HepG2 (cell line): ENCODE results near the gene TNXB. TPM values are rescaled to one million over a fixed set of nuclear protein-coding genes. Genes with fewer than 3 reads are reported as not detected.

Source experiments
- MED13 ChIP-seq: sonication (generic); formaldehyde crosslinking; IDR thresholded peaks from 2 replicates; pipeline ENCODE4 v1.5.0; 2020; ENCODE audit warnings: missing genetic modification reagents
- RBM39 ChIP-seq: fragments of 200-400 bp; formaldehyde crosslinking; IDR thresholded peaks from one replicate; pipeline ENCODE4 v1.6.1; 2018; ENCODE audit warnings: antibody characterized with exemption, mild to moderate bottlenecking, low read depth, low read length; ENCODE audit not compliant: poor library complexity, severe bottlenecking
- SKI ChIP-seq: fragments of 450-650 bp; IDR thresholded peaks from one replicate; pipeline ENCODE4 v1.6.1; 2018; ENCODE audit warnings: mild to moderate bottlenecking; ENCODE audit not compliant: partially characterized antibody
- TGIF2 ChIP-seq: IDR thresholded peaks from 2 replicates; pipeline ENCODE4 v1.6.1; 2016; ENCODE audit warnings: control low read depth, missing compliant biosample characterization
- TSC22D2 ChIP-seq: sonication (generic); formaldehyde crosslinking; IDR thresholded peaks from 2 replicates; pipeline ENCODE4 v1.5.1; 2020; ENCODE audit warnings: missing genetic modification reagents, mild to moderate bottlenecking, borderline replicate concordance
- WIZ ChIP-seq: sonication (generic); formaldehyde crosslinking; IDR thresholded peaks from 2 replicates; pipeline ENCODE4 v1.5.1; 2020; ENCODE audit warnings: mild to moderate bottlenecking, missing genetic modification reagents
- ZC3H13 ChIP-seq: sonication (generic); formaldehyde crosslinking; IDR thresholded peaks from 2 replicates; pipeline ENCODE4 v1.8.1; 2023; ENCODE audit warnings: mild to moderate bottlenecking, missing genetic modification reagents, moderate library complexity
- ZNF292 ChIP-seq: sonication (generic); formaldehyde crosslinking; IDR thresholded peaks from 2 replicates; pipeline ENCODE4 v1.8.1; 2022; ENCODE audit warnings: mild to moderate bottlenecking, low read depth, missing genetic modification reagents, borderline replicate concordance
- ZNF558 ChIP-seq: sonication (generic); formaldehyde crosslinking; IDR thresholded peaks from 2 replicates; pipeline ENCODE4 v1.9.0; 2022; ENCODE audit warnings: mild to moderate bottlenecking, missing genetic modification reagents, borderline replicate concordance
- polyA plus RNA-seq, 8 experiments: library from polyadenylated mRNA; depleted of rRNA in 3 of 8; stranded (reverse) in 7 of 8; unstranded in 1 of 8; fragments of >200 nt; fragmentation: Illumina TruSeq in 4 of 8; extraction: Trizol in 4 of 8; gene quantifications; 2 replicates each; pipeline versions ENCODE4 v1.2.1 to v1.2.3, GENCODE V29; 2011 to 2016; ENCODE audit warnings: low read depth in 4 of 8, missing spikeins in 1 of 8, mixed read lengths in 1 of 8; ENCODE audit not compliant: insufficient read depth in 1 of 8
- total RNA-seq, 5 experiments: library from RNA; depleted of rRNA; stranded (reverse); fragments of >200 nt; fragmentation: Illumina TruSeq; extraction: Trizol; gene quantifications; 2 replicates each; pipeline ENCODE4 v1.2.3, GENCODE V29; 2016; ENCODE audit warnings: low read depth in 1 of 5
- TF ChIP-seq, protein P1 (sequence below): sonication (generic); formaldehyde crosslinking; IDR thresholded peaks from 2 replicates; pipeline ENCODE4 v1.9.0; 2021; ENCODE audit warnings: missing genetic modification reagents, borderline replicate concordance
- TF ChIP-seq, protein P2 (sequence below): sonication (generic); formaldehyde crosslinking; IDR thresholded peaks from 2 replicates; pipeline ENCODE4 v1.5.0; 2020; ENCODE audit warnings: missing genetic modification reagents
- TF ChIP-seq, protein P3 (sequence below): IDR thresholded peaks from 2 replicates; pipeline ENCODE4 v1.6.1; 2016; ENCODE audit warnings: low read depth, control low read depth
- TF ChIP-seq, protein P4 (sequence below): sonication (generic); formaldehyde crosslinking; IDR thresholded peaks from 2 replicates; pipeline ENCODE4 v1.4.0; 2020; ENCODE audit warnings: missing genetic modification reagents, borderline replicate concordance
- TF ChIP-seq, protein P5 (sequence below): sonication (generic); formaldehyde crosslinking; IDR thresholded peaks from 2 replicates; pipeline ENCODE4 v1.5.0; 2020; ENCODE audit warnings: mild to moderate bottlenecking, missing genetic modification reagents, borderline replicate concordance

TNXB gene
- total and polyA plus RNA-seq, 2 of the 13 experiments (the other 11 are each of a cell fraction or from before 2014, with no cell fraction given), result 1.6 to 2.7 TPM

DNA sequence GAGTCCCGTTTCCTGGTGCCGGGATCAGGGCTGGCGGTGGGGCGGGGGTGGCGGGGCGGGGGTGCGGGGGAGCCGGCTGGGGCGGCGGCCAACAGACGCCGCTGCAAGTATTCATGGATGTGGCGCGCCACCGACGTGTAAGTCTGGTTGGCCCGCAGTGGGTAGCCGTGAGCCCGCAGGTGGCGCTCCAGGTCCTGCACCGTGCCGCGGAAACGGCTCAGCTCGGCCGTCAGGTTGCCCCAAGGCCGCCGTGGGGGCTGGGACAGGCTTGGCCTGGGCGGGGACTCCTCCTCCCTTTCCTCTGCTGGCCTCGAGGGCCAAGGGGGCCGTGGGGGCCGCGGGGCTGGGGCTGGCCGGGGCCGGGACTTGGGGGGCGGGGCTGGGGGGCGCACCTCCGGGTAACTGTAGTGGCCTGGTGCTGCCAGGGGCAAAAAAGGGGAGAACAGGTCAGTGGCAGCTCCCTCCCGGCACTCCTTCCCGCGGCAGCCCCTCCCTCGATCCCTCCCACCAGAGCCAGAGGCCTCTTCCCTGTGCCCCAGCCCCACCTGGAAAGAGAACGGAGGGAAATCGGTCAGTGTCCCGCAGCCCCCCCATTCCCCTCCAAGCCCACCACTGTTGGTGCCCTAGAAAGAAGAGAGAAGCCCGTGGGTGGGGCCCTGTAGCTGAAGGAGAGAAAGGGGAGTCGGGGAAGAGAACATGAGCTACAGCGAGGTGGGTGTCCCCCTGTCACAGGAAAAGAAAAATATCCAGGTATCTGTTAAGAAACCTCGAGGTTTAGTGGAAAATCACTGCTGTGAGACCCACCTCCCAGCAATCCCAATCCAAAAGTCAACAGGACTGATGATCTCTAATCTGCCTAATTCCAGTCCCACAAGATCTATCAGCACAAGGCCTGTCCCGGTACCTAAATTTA is 21.3 kb downstream of the TNXB start (continued):
- TF ChIP-seq, protein P1, sequence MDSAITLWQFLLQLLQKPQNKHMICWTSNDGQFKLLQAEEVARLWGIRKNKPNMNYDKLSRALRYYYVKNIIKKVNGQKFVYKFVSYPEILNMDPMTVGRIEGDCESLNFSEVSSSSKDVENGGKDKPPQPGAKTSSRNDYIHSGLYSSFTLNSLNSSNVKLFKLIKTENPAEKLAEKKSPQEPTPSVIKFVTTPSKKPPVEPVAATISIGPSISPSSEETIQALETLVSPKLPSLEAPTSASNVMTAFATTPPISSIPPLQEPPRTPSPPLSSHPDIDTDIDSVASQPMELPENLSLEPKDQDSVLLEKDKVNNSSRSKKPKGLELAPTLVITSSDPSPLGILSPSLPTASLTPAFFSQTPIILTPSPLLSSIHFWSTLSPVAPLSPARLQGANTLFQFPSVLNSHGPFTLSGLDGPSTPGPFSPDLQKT (CRISPR knock-in tag), result no peak
- TF ChIP-seq, protein P2, sequence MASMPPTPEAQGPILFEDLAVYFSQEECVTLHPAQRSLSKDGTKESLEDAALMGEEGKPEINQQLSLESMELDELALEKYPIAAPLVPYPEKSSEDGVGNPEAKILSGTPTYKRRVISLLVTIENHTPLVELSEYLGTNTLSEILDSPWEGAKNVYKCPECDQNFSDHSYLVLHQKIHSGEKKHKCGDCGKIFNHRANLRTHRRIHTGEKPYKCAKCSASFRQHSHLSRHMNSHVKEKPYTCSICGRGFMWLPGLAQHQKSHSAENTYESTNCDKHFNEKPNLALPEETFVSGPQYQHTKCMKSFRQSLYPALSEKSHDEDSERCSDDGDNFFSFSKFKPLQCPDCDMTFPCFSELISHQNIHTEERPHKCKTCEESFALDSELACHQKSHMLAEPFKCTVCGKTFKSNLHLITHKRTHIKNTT, result no peak
- TF ChIP-seq, protein P3, sequence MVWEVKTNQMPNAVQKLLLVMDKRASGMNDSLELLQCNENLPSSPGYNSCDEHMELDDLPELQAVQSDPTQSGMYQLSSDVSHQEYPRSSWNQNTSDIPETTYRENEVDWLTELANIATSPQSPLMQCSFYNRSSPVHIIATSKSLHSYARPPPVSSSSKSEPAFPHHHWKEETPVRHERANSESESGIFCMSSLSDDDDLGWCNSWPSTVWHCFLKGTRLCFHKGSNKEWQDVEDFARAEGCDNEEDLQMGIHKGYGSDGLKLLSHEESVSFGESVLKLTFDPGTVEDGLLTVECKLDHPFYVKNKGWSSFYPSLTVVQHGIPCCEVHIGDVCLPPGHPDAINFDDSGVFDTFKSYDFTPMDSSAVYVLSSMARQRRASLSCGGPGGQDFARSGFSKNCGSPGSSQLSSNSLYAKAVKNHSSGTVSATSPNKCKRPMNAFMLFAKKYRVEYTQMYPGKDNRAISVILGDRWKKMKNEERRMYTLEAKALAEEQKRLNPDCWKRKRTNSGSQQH (CRISPR knock-in tag), result no peak
- TF ChIP-seq ZNF558 (peak; percentile 63; the same call in 1 of the 2 replicates), ZC3H13 (no peak), MED13 (CRISPR knock-in tag) (no peak), TSC22D2 (peak; percentile 44; the same call in 1 of the 2 replicates), ZNF292 (CRISPR knock-in tag) (no peak), SKI (peak; percentile 23), WIZ (CRISPR knock-in tag) (no peak), RBM39 (peak; percentile 25), TGIF2 (CRISPR knock-in tag) (no peak)
- TF ChIP-seq, protein P4, sequence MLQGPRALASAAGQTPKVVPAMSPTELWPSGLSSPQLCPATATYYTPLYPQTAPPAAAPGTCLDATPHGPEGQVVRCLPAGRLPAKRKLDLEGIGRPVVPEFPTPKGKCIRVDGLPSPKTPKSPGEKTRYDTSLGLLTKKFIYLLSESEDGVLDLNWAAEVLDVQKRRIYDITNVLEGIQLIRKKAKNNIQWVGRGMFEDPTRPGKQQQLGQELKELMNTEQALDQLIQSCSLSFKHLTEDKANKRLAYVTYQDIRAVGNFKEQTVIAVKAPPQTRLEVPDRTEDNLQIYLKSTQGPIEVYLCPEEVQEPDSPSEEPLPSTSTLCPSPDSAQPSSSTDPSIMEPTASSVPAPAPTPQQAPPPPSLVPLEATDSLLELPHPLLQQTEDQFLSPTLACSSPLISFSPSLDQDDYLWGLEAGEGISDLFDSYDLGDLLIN, result no peak
- TF ChIP-seq, protein P5, sequence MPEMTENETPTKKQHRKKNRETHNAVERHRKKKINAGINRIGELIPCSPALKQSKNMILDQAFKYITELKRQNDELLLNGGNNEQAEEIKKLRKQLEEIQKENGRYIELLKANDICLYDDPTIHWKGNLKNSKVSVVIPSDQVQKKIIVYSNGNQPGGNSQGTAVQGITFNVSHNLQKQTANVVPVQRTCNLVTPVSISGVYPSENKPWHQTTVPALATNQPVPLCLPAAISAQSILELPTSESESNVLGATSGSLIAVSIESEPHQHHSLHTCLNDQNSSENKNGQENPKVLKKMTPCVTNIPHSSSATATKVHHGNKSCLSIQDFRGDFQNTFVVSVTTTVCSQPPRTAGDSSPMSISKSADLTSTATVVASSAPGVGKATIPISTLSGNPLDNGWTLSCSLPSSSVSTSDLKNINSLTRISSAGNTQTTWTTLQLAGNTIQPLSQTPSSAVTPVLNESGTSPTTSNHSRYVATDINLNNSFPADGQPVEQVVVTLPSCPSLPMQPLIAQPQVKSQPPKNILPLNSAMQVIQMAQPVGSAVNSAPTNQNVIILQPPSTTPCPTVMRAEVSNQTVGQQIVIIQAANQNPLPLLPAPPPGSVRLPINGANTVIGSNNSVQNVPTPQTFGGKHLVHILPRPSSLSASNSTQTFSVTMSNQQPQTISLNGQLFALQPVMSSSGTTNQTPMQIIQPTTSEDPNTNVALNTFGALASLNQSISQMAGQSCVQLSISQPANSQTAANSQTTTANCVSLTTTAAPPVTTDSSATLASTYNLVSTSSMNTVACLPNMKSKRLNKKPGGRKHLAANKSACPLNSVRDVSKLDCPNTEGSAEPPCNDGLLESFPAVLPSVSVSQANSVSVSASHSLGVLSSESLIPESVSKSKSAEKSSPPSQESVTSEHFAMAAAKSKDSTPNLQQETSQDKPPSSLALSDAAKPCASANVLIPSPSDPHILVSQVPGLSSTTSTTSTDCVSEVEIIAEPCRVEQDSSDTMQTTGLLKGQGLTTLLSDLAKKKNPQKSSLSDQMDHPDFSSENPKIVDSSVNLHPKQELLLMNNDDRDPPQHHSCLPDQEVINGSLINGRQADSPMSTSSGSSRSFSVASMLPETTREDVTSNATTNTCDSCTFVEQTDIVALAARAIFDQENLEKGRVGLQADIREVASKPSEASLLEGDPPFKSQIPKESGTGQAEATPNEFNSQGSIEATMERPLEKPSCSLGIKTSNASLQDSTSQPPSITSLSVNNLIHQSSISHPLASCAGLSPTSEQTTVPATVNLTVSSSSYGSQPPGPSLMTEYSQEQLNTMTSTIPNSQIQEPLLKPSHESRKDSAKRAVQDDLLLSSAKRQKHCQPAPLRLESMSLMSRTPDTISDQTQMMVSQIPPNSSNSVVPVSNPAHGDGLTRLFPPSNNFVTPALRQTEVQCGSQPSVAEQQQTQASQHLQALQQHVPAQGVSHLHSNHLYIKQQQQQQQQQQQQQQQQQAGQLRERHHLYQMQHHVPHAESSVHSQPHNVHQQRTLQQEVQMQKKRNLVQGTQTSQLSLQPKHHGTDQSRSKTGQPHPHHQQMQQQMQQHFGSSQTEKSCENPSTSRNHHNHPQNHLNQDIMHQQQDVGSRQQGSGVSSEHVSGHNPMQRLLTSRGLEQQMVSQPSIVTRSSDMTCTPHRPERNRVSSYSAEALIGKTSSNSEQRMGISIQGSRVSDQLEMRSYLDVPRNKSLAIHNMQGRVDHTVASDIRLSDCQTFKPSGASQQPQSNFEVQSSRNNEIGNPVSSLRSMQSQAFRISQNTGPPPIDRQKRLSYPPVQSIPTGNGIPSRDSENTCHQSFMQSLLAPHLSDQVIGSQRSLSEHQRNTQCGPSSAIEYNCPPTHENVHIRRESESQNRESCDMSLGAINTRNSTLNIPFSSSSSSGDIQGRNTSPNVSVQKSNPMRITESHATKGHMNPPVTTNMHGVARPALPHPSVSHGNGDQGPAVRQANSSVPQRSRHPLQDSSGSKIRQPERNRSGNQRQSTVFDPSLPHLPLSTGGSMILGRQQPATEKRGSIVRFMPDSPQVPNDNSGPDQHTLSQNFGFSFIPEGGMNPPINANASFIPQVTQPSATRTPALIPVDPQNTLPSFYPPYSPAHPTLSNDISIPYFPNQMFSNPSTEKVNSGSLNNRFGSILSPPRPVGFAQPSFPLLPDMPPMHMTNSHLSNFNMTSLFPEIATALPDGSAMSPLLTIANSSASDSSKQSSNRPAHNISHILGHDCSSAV, result no peak
